HG03045 (cell line): ENCODE measurements around the gene CYP1A1.

Source experiments
- ATAC-seq: cut with Tn5 transposase; IDR thresholded peaks from one replicate; pipeline ENCODE4 v1.9.1; 2021; ENCODE audit warnings: mild to moderate bottlenecking, moderate library complexity; ENCODE audit not compliant: unreplicated experiment

Gene CYP1A1

GRCh38 chr15:74725225-74725774 lies at the start of gene CYP1A1:
TSS of gene CYP1A1 (minus strand) at chr15:74725528. CDS start at chr15:74723097, 2,431 bp downstream.
- ATAC-seq = no peak

- no peak for ATAC-seq
These were observed 48.5 kb upstream of the CYP1A1 start for GRCh38 chr15:74773731-74774252.

GRCh38 chr15:74773329-74773728 lies 48.0 kb upstream of the CYP1A1 start:
- ATAC-seq = no peak

GRCh38 chr15:74770211-74770903 lies 45.0 kb upstream of the CYP1A1 start:
- ATAC-seq = no peak

GRCh38 chr15:74769463-74770025 lies 44.2 kb upstream of the CYP1A1 start:
- no peak for ATAC-seq

- ATAC-seq = no peak
These were observed 43.5 kb upstream of the CYP1A1 start for GRCh38 chr15:74768771-74769342.

GRCh38 chr15:74768099-74768770 lies 42.9 kb upstream of the CYP1A1 start:
- ATAC-seq = no peak

GRCh38 chr15:74767167-74768098 lies 42.1 kb upstream of the CYP1A1 start:
- ATAC-seq = no peak

- no peak for ATAC-seq
These were observed 38.1 kb upstream of the CYP1A1 start for GRCh38 chr15:74763416-74763815.

- no peak for ATAC-seq
These were observed 37.4 kb upstream of the CYP1A1 start for GRCh38 chr15:74762791-74763150.

- ATAC-seq = no peak
These were observed 33.4 kb upstream of the CYP1A1 start for GRCh38 chr15:74758736-74759135.

- ATAC-seq = no peak
These were observed 29.4 kb upstream of the CYP1A1 start for GRCh38 chr15:74754593-74755215.

GRCh38 chr15:74752531-74752930 lies 27.2 kb upstream of the CYP1A1 start:
- ATAC-seq = no peak

GRCh38 chr15:74752011-74752410 lies 26.7 kb upstream of the CYP1A1 start:
- ATAC-seq = no peak

- no peak for ATAC-seq
These were observed 25.4 kb upstream of the CYP1A1 start for GRCh38 chr15:74750751-74751150.

- no peak for ATAC-seq
These were observed 24.5 kb upstream of the CYP1A1 start for GRCh38 chr15:74749832-74750231.

GRCh38 chr15:74748322-74748946 lies 23.1 kb upstream of the CYP1A1 start, which contains the start of gene CYP1A2:
TSS of gene CYP1A2 (plus strand) at chr15:74748845. CDS start at chr15:74749739, 894 bp downstream.
- no peak for ATAC-seq

- no peak for ATAC-seq
These were observed 21.1 kb upstream of the CYP1A1 start for GRCh38 chr15:74746389-74746788.

GRCh38 chr15:74742422-74742821 lies 17.1 kb upstream of the CYP1A1 start:
- ATAC-seq = no peak
